Mesothelial cell of epicardium (in vitro differentiated cells): ENCODE data around the gene TTLL6. TPM values are rescaled to one million over a fixed set of nuclear protein-coding genes. Genes with fewer than 3 reads are reported as not detected.
A peak's percentile ranks its signal among the peaks of the same experiment; 100 is the strongest.

Experiments used
- DNase-seq, 2 experiments: peaks; one replicate each; pipeline ENCODE4 v3.0.0; 2021; ENCODE audit warnings: low spot score in 2 of 2; ENCODE audit not compliant: unreplicated experiment in 2 of 2
- H3K27ac Mint-ChIP-seq: 2 replicates; pipeline ENCODE4 v1.8.0; 2021; ENCODE audit warnings: mixed read lengths
- H3K27me3 Mint-ChIP-seq: 2 replicates; pipeline ENCODE4 v1.8.0; 2021; ENCODE audit warnings: low read depth, mixed read lengths
- H3K36me3 Mint-ChIP-seq: 2 replicates; pipeline ENCODE4 v1.8.0; 2021; ENCODE audit warnings: mixed read lengths
- H3K4me1 Mint-ChIP-seq: 2 replicates; pipeline ENCODE4 v1.8.0; 2021; ENCODE audit warnings: mixed read lengths
- H3K4me3 Mint-ChIP-seq: 2 replicates; pipeline ENCODE4 v1.8.0; 2021; ENCODE audit warnings: mild to moderate bottlenecking, moderate library complexity, mixed read lengths
- H3K9me3 Mint-ChIP-seq: 2 replicates; pipeline ENCODE4 v1.8.0; 2021; ENCODE audit warnings: mixed read lengths
- total RNA-seq: library from RNA; stranded (reverse); gene quantifications from 3 replicates; pipeline ENCODE4 v1.2.1, GENCODE V29; 2021
- TF ChIP-seq, protein P1 (sequence below): fragments of 200-600 bp; sonication (generic); IDR thresholded peaks from one replicate; pipeline ENCODE4 v1.5.0; 2021; ENCODE audit warnings: antibody characterized with exemption; ENCODE audit not compliant: unreplicated experiment

TTLL6 gene
- total RNA-seq, 1 donor from 2014 or later = not detected

DNA sequence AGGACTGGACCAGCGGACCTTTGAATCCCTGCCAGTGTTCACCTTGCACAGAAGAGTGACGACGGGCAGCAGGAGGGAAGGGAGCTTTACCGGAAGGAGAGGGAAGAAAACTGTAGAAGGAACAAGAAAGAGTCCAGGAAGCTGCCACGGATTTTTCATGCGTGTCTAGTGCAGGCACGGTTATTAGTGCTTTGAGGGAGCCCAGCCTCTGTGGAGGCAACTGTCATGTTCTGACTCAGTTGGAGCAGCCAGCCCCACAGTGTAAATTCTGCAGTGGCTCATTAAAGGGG is 82.0 kb downstream of the TTLL6 start:
- Mint-ChIP-seq H3K4me1 (peaks cover 28% of the 10 kb centered on the region), H3K27ac (peak overlapping the region; percentile 85), H3K9me3 (no peaks in the 10 kb centered on the region), H3K27me3 (peaks cover 99% of the 10 kb centered on the region), H3K4me3 (peak overlapping the region; percentile 68), H3K36me3 (no peaks in the 10 kb centered on the region)
- no peak for DNase-seq
- TF ChIP-seq, protein P1, sequence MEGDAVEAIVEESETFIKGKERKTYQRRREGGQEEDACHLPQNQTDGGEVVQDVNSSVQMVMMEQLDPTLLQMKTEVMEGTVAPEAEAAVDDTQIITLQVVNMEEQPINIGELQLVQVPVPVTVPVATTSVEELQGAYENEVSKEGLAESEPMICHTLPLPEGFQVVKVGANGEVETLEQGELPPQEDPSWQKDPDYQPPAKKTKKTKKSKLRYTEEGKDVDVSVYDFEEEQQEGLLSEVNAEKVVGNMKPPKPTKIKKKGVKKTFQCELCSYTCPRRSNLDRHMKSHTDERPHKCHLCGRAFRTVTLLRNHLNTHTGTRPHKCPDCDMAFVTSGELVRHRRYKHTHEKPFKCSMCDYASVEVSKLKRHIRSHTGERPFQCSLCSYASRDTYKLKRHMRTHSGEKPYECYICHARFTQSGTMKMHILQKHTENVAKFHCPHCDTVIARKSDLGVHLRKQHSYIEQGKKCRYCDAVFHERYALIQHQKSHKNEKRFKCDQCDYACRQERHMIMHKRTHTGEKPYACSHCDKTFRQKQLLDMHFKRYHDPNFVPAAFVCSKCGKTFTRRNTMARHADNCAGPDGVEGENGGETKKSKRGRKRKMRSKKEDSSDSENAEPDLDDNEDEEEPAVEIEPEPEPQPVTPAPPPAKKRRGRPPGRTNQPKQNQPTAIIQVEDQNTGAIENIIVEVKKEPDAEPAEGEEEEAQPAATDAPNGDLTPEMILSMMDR = no peak

GRCh38 chr17:48734333-48735061 is 82.5 kb downstream of the TTLL6 start:
- H3K36me3 Mint-ChIP-seq = no peaks in the 10 kb centered on the region
- no peaks in the 10 kb centered on the region for H3K9me3 Mint-ChIP-seq
- H3K4me1 Mint-ChIP-seq = peaks cover 33% of the 10 kb centered on the region
- peak overlapping the region; percentile 68 for H3K4me3 Mint-ChIP-seq
- H3K27ac Mint-ChIP-seq = peak overlapping the region; percentile 96
- DNase-seq = no peak
- TF ChIP-seq, protein P1 = no peak
- H3K27me3 Mint-ChIP-seq = peaks cover 99% of the 10 kb centered on the region

DNA sequence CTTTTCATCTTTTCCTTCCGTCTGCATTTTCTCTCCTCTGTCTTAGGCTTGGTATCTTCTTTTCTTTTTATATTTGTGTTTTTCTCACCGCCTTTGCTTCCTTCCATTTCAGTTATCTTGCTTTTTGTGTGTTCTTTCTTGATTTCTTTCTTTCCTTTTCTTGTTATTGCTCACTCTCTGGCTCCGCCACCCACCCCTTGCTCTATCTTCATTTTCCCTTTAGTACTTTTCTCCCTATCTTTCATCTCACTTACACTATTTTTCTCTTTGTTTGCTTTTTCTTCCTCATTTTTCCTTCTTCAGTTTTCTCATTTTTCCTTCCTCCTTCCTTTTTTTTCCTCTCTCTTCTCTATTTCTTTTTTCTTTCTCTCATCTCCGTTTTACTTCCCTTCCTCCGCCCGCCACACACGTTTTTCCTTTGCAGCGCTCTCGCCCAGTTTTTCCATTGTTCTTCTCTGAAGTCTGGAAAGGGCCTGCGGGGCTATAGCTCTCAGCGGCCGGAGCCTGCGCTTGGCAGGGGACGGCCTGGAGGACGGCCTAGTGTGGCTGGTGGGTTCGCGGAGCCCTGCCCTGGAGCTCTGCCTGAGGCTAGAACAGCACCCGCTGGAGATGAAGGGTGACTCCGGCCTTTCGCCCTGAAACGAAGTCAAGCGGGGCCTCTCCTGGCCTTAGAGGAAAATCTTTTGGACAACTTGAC is 83.2 kb downstream of the TTLL6 start:
- H3K9me3 Mint-ChIP-seq = no peaks in the 10 kb centered on the region
- H3K27me3 Mint-ChIP-seq = peaks cover 99% of the 10 kb centered on the region
- peaks cover 37% of the 10 kb centered on the region for H3K4me1 Mint-ChIP-seq
- TF ChIP-seq, protein P1 = no peak
- no peaks in the 10 kb centered on the region for H3K36me3 Mint-ChIP-seq
- H3K27ac Mint-ChIP-seq = peak overlapping the region; percentile 96
- DNase-seq = no peak
- peak overlapping the region; percentile 68 for H3K4me3 Mint-ChIP-seq

- no peak for DNase-seq
- no peaks in the 10 kb centered on the region for H3K9me3 Mint-ChIP-seq
- peak overlapping the region; percentile 96 for H3K27ac Mint-ChIP-seq
- peak overlapping the region; percentile 68 for H3K4me3 Mint-ChIP-seq
- H3K36me3 Mint-ChIP-seq = no peaks in the 10 kb centered on the region
- H3K27me3 Mint-ChIP-seq = peaks cover 99% of the 10 kb centered on the region
- TF ChIP-seq, protein P1 = no peak
- H3K4me1 Mint-ChIP-seq = peaks cover 39% of the 10 kb centered on the region
These were observed 84.1 kb downstream of the TTLL6 start for GRCh38 chr17:48732688-48733629.

- Mint-ChIP-seq H3K9me3 (no peaks in the 10 kb centered on the region), H3K27ac (peak overlapping the region; percentile 84), H3K27me3 (peaks cover 99% of the 10 kb centered on the region), H3K4me1 (peaks cover 45% of the 10 kb centered on the region), H3K4me3 (no peak overlapping the region), H3K36me3 (no peaks in the 10 kb centered on the region)
- DNase-seq = no peak
- TF ChIP-seq, protein P1 = no peak
These were observed 85.7 kb downstream of the TTLL6 start for GRCh38 chr17:48731355-48731754.
